IMR-90 (cell line): ENCODE data around the gene ADCY1. TPM values are rescaled to one million over a fixed set of nuclear protein-coding genes. Genes with fewer than 3 reads are reported as not detected.

Experiments
- ATAC-seq: fragments of 200-7000 bp; cut with Tn5 transposase; 2 replicates; pipeline ENCODE4 v1.9.1; 2020; ENCODE audit warnings: low read depth, mild to moderate bottlenecking, moderate library complexity
- BruUV-seq: library from RNA; stranded (reverse); fragments of 400-500 nt; replicated peaks from 2 replicates; lab custom pipeline; 2021; lab: Mats Ljungman, UMichigan
- CTCF ChIA-PET: fragments of 300-600 bp; formaldehyde crosslinking; extraction: SDS; loops from one replicate; lab custom pipeline; 2021; ENCODE audit warnings: antibody characterized with exemption; lab: Yijun Ruan, JAX
- POLR2A ChIA-PET: fragments of 300-600 bp; sonication (Branson Sonifier 250); formaldehyde crosslinking; loops from one replicate; lab custom pipeline; 2022; ENCODE audit warnings: antibody characterized with exemption; ENCODE audit not compliant: unreplicated experiment; lab: Charles Lee
- DNase-seq: peaks from one replicate; pipeline ENCODE4 v3.0.0; 2013
- H2AFZ ChIP-seq: replicated peaks from 2 replicates; pipeline ENCODE3; 2013; ENCODE audit warnings: low read length, mild to moderate bottlenecking; ENCODE audit not compliant: poor library complexity
- H2AK5ac ChIP-seq: 2 replicates; pipeline ENCODE4 v1.6.1; 2013; ENCODE audit warnings: low read depth, low read length, inconsistent platforms
- H2AK9ac ChIP-seq: replicated peaks from 2 replicates; pipeline ENCODE3; 2013; ENCODE audit warnings: mild to moderate bottlenecking, low read depth, low read length, moderate library complexity; ENCODE audit not compliant: poor library complexity
- H2BK120ac ChIP-seq: 2 replicates; pipeline ENCODE4 v1.6.1; 2013; ENCODE audit warnings: low read depth, low read length, inconsistent platforms
- H2BK15ac ChIP-seq: 3 replicates; pipeline ENCODE4 v1.6.1; 2013; ENCODE audit warnings: low read depth, low read length, inconsistent platforms
- H2BK20ac ChIP-seq: 2 replicates; pipeline ENCODE4 v1.6.1; 2013; ENCODE audit warnings: low read depth, mild to moderate bottlenecking, inconsistent platforms, low read length, moderate library complexity
- H2BK5ac ChIP-seq: 2 replicates; pipeline ENCODE4 v1.6.1; 2013; ENCODE audit warnings: mild to moderate bottlenecking, low read depth, low read length, inconsistent platforms; ENCODE audit not compliant: poor library complexity, severe bottlenecking
- H3K14ac ChIP-seq: replicated peaks from 2 replicates; pipeline ENCODE4 v1.6.1; 2013; ENCODE audit warnings: low read depth, low read length, inconsistent platforms
- H3K18ac ChIP-seq: 2 replicates; pipeline ENCODE4 v1.6.1; 2013; ENCODE audit warnings: low read depth, low read length, control low read depth
- H3K23ac ChIP-seq: 2 replicates; pipeline ENCODE4 v1.6.1; 2013; ENCODE audit warnings: low read depth, low read length, inconsistent platforms
- H3K27ac ChIP-seq: 2 replicates; pipeline ENCODE4 v1.5.1; 2013; ENCODE audit warnings: mild to moderate bottlenecking, control low read depth, low read length; ENCODE audit not compliant: insufficient read depth
- H3K27me3 ChIP-seq: 2 replicates; pipeline ENCODE4 v1.6.1; 2013; ENCODE audit warnings: low read length; ENCODE audit not compliant: control insufficient read depth, insufficient read depth
- H3K36me3 ChIP-seq: 2 replicates; pipeline ENCODE4 v1.6.1; 2013; ENCODE audit warnings: low read length, mixed read lengths; ENCODE audit not compliant: control insufficient read depth, insufficient read depth
- H3K4ac ChIP-seq: 2 replicates; pipeline ENCODE4 v1.6.1; 2013; ENCODE audit warnings: low read depth, low read length, inconsistent platforms
- H3K4me1 ChIP-seq: 2 replicates; pipeline ENCODE4 v1.6.1; 2013; ENCODE audit warnings: low read length, mixed read lengths; ENCODE audit not compliant: control insufficient read depth, insufficient read depth
- H3K4me2 ChIP-seq: 2 replicates; pipeline ENCODE4 v1.6.1; 2013; ENCODE audit warnings: low read depth, mild to moderate bottlenecking, control low read depth, low read length, moderate library complexity
- H3K4me3 ChIP-seq: 2 replicates; pipeline ENCODE4 v1.5.1; 2013; ENCODE audit warnings: low read depth, mild to moderate bottlenecking, control low read depth, low read length, moderate library complexity; ENCODE audit not compliant: insufficient read depth
- H3K56ac ChIP-seq: 2 replicates; pipeline ENCODE4 v1.6.1; 2013; ENCODE audit warnings: low read length, inconsistent platforms; ENCODE audit not compliant: insufficient read depth; ENCODE audit errors: extremely low read depth
- H3K79me1 ChIP-seq, 2 experiments: 2 replicates each; pipeline ENCODE4 v1.6.1; 2013; ENCODE audit warnings: low read length in 2 of 2, inconsistent platforms in 1 of 2, low read depth in 1 of 2
- H3K9ac ChIP-seq: 2 replicates; pipeline ENCODE4 v1.6.1; 2013; ENCODE audit warnings: low read depth, low read length, control low read depth
- H3K9me1 ChIP-seq: 2 replicates; pipeline ENCODE4 v1.6.1; 2013; ENCODE audit warnings: low read length, inconsistent platforms; ENCODE audit not compliant: insufficient read depth
- H3K9me3 ChIP-seq: 2 replicates; pipeline ENCODE4 v1.6.1; 2013; ENCODE audit warnings: low read length; ENCODE audit not compliant: control insufficient read depth, insufficient read depth
- H4K20me1 ChIP-seq: 2 replicates; pipeline ENCODE4 v1.6.1; 2013; ENCODE audit warnings: low read length, inconsistent platforms; ENCODE audit not compliant: insufficient read depth
- H4K5ac ChIP-seq: 2 replicates; pipeline ENCODE4 v1.6.1; 2013; ENCODE audit warnings: mild to moderate bottlenecking, low read depth, low read length, control low read depth
- H4K8ac ChIP-seq, 2 experiments: 2 replicates each; pipeline ENCODE4 v1.6.1; 2013; ENCODE audit warnings: low read depth in 2 of 2, low read length in 2 of 2, control low read depth in 1 of 2, inconsistent platforms in 1 of 2
- H4K91ac ChIP-seq: 2 replicates; pipeline ENCODE4 v1.6.1; 2013; ENCODE audit warnings: low read depth, low read length, inconsistent platforms; ENCODE audit not compliant: insufficient read depth
- CEBPB ChIP-seq: IDR thresholded peaks from 2 replicates; pipeline ENCODE4 v1.6.1; 2012; ENCODE audit warnings: low read depth, low read length, improper control_type of control experiment
- CHD1 ChIP-seq: IDR thresholded peaks from 2 replicates; pipeline ENCODE4 v1.6.1; 2012; ENCODE audit warnings: low read depth, low read length, improper control_type of control experiment
- CTCF ChIP-seq: conservative IDR thresholded peaks from 2 replicates; pipeline ENCODE4 v1.5.1; 2012; ENCODE audit warnings: mild to moderate bottlenecking, low read depth, low read length, improper control_type of control experiment
- MAFK ChIP-seq: IDR thresholded peaks from 2 replicates; pipeline ENCODE4 v1.6.1; 2012; ENCODE audit warnings: low read depth, low read length, improper control_type of control experiment
- MAZ ChIP-seq: IDR thresholded peaks from 2 replicates; pipeline ENCODE4 v1.6.1; 2012; ENCODE audit warnings: low read depth, mild to moderate bottlenecking, low read length, improper control_type of control experiment, moderate library complexity, borderline replicate concordance
- MXI1 ChIP-seq: IDR thresholded peaks from 2 replicates; pipeline ENCODE4 v1.6.1; 2012; ENCODE audit warnings: low read depth, mild to moderate bottlenecking, low read length, moderate library complexity, borderline replicate concordance
- NFE2L2 ChIP-seq: fragments of 150-350 bp; IDR thresholded peaks from 2 replicates; pipeline ENCODE4 v1.6.1; 2016; ENCODE audit warnings: low read depth, mild to moderate bottlenecking, low read length
- RAD21 ChIP-seq: IDR thresholded peaks from 2 replicates; pipeline ENCODE4 v1.6.1; 2012; ENCODE audit warnings: low read length, improper control_type of control experiment
- RFX5 ChIP-seq: IDR thresholded peaks from 2 replicates; pipeline ENCODE4 v1.8.0; 2012; ENCODE audit warnings: low read depth, mild to moderate bottlenecking, low read length, moderate library complexity
- SMC3 ChIP-seq: fragments of 150-350 bp; IDR thresholded peaks from 2 replicates; pipeline ENCODE4 v1.6.1; 2016; ENCODE audit warnings: low read depth, mild to moderate bottlenecking, antibody characterized with exemption, low read length, moderate library complexity
- WGBS, 2 experiments: methylation state at CpG; one replicate each; pipeline versions ENCODE4 v1.1.5 to v1.1.7; 2013; ENCODE audit warnings: missing lambda C conversion rate in 2 of 2; ENCODE audit not compliant: insufficient read length in 1 of 2; ENCODE audit errors: extremely low coverage in 2 of 2; 5-methylcytosine and 5-hydroxymethylcytosine counted together
- dilution Hi-C: fragments of 300-500 bp; cut with HindIII; formaldehyde crosslinking; loops from one replicate; pipeline ENCODE4 v1.14.3; 2018; ENCODE audit warnings: low sequenced_read_pairs; ENCODE audit not compliant: unreplicated experiment
- in situ Hi-C: fragments of 300-500 bp; cut with MboI; formaldehyde crosslinking; loops from 3 replicates; pipeline ENCODE4 v1.14.3; 2019; ENCODE audit warnings: low sequenced_read_pairs, inconsistent platforms, mixed read lengths
- intact Hi-C: fragments of 100-400 bp; cut with micrococcal nuclease; formaldehyde crosslinking; loops from 2 replicates; pipeline ENCODE4 v1.10.0; 2022
- polyA plus RNA-seq, 3 experiments: library from polyadenylated mRNA; depleted of rRNA; stranded (reverse); fragments of >200 nt; gene quantifications; 2 replicates each; pipeline ENCODE4 v1.2.3, GENCODE V29; 2012; ENCODE audit warnings: low replicate concordance in 1 of 3
- total RNA-seq: library from RNA; depleted of rRNA; stranded (reverse); fragments of >200 nt; gene quantifications from 2 replicates; pipeline ENCODE4 v1.2.3, GENCODE V29; 2012

Gene ADCY1
- total and polyA plus RNA-seq, 2 of the 4 experiments (the other 2 are of a cell fraction): 0.18 to 0.24 TPM

- POLR2A ChIA-PET: interaction anchor here (0.6 kb wide), 1 partner anchor 448 kb away, joined by 12 read pairs; no protein-coding TSS in a partner anchor
- H2BK5ac ChIP-seq: no peak overlapping the region
These were observed 74.0 kb downstream of the ADCY1 start for GRCh38 chr7:45647967-45648670.

More at GRCh38 chr7:45647967-45648670, 74.0 kb downstream of the ADCY1 start:
- no peak overlapping the region for H3K56ac ChIP-seq
- H3K23ac ChIP-seq: no peak overlapping the region
- H4K5ac ChIP-seq: no peak overlapping the region
- 79% methylated on average over 5 of the region's 13 CpGs; no CpG with 5 or more reads in 1 of the 2 experiments for WGBS, 2 experiments
- H3K4me3 ChIP-seq: no peak overlapping the region
- dilution Hi-C loops (no loop called here), in situ Hi-C loops (no loop called here), intact Hi-C loops (no loop called here)
- no peak overlapping the region for H2AFZ ChIP-seq
- H3K18ac ChIP-seq: no peak overlapping the region
- TF ChIP-seq MAZ (no peak), CEBPB (no peak), SMC3 (no peak), MXI1 (no peak), NFE2L2 (no peak), CHD1 (no peak), CTCF (no peak), RAD21 (no peak), MAFK (no peak), RFX5 (no peak)
- CTCF ChIA-PET: interaction anchor here (1.3 kb wide), 1 partner anchor 15 kb away, joined by 4 read pairs; no protein-coding TSS in a partner anchor
- no peak overlapping the region for H3K9ac ChIP-seq
- H2BK20ac ChIP-seq: no peak overlapping the region
- H3K9me3 ChIP-seq: no peaks in the 10 kb centered on the region
- no peak overlapping the region for H2BK15ac ChIP-seq
- H3K4ac ChIP-seq: no peak overlapping the region
- no TSS peak for BruUV-seq
- no peak overlapping the region for H3K4me2 ChIP-seq
- no peaks in the 10 kb centered on the region for H3K36me3 ChIP-seq
- H4K8ac ChIP-seq: no peak overlapping the region
- no peak overlapping the region for H2AK5ac ChIP-seq
- no peaks in the 10 kb centered on the region; the same call in 1 of the 2 replicates for H3K9me1 ChIP-seq
- H3K79me1 ChIP-seq: no peaks in the 10 kb centered on the region
- H4K91ac ChIP-seq: no peak overlapping the region
- no peak overlapping the region for H3K14ac ChIP-seq
- DNase-seq (no peak), ATAC-seq (no peak)
- peaks cover 12% of the 10 kb centered on the region for H3K27me3 ChIP-seq
- H2BK120ac ChIP-seq: no peak overlapping the region
- H3K27ac ChIP-seq: no peak overlapping the region
- H4K20me1 ChIP-seq: no peaks in the 10 kb centered on the region
- no peaks in the 10 kb centered on the region for H3K4me1 ChIP-seq
- no peak overlapping the region for H2AK9ac ChIP-seq
